Panc1 (cell line): ENCODE measurements around the gene TIMP3. TPM values are rescaled to one million over a fixed set of nuclear protein-coding genes. Genes with fewer than 3 reads are reported as not detected.

Experiments used
- ATAC-seq: fragments of 200-7000 bp; cut with Tn5 transposase; 2 replicates; pipeline ENCODE4 v1.9.1; 2020; ENCODE audit warnings: mild to moderate bottlenecking, moderate library complexity
- BruUV-seq: library from RNA; stranded (reverse); fragments of 400-500 nt; replicated peaks from 2 replicates; lab custom pipeline; 2021; lab: Mats Ljungman, UMichigan
- CTCF ChIA-PET: fragments of 300-600 bp; sonication (Branson Sonifier 250); formaldehyde crosslinking; loops from one replicate; lab custom pipeline; 2022; ENCODE audit warnings: antibody characterized with exemption; lab: Charles Lee
- POLR2A ChIA-PET: fragments of 300-600 bp; sonication (Branson Sonifier 250); formaldehyde crosslinking; loops from one replicate; lab custom pipeline; 2022; ENCODE audit warnings: antibody characterized with exemption; lab: Charles Lee
- DNase-seq: peaks from one replicate; pipeline ENCODE4 v3.0.0-alpha.2; 2010; ENCODE audit warnings: low read depth, low spot score
- H3K27ac ChIP-seq: 2 replicates; pipeline ENCODE4 v1.5.1; 2011; ENCODE audit warnings: mild to moderate bottlenecking, low read length, inconsistent platforms
- H3K27me3 ChIP-seq: fragments of 200-500 bp; sonication (Bioruptor generic); 2 replicates; pipeline ENCODE4 v1.6.0; 2014; ENCODE audit warnings: low read length, inconsistent platforms; ENCODE audit not compliant: control insufficient read depth, insufficient read depth
- H3K36me3 ChIP-seq: fragments of 200-500 bp; sonication (Bioruptor generic); 2 replicates; pipeline ENCODE4 v1.5.1; 2014; ENCODE audit warnings: inconsistent platforms, mild to moderate bottlenecking, low read length, moderate library complexity; ENCODE audit not compliant: control insufficient read depth, insufficient read depth
- H3K4me1 ChIP-seq: 2 replicates; pipeline ENCODE4 v1.5.1; 2011; ENCODE audit warnings: inconsistent platforms, mild to moderate bottlenecking, low read length, moderate library complexity; ENCODE audit not compliant: control insufficient read depth, insufficient read depth
- H3K4me3 ChIP-seq, 2 experiments: 2 replicates each; pipeline ENCODE4 v1.5.1; 2011 to 2012; ENCODE audit warnings: low read depth in 2 of 2, low read length in 2 of 2, mild to moderate bottlenecking in 2 of 2, inconsistent platforms in 1 of 2, moderate library complexity in 1 of 2
- H3K9me3 ChIP-seq: fragments of 200-500 bp; sonication (Bioruptor generic); 2 replicates; pipeline ENCODE4 v1.5.1; 2014; ENCODE audit warnings: low read depth, mild to moderate bottlenecking, inconsistent platforms, low read length, moderate library complexity; ENCODE audit not compliant: control insufficient read depth, insufficient read depth
- CTCF ChIP-seq: fragments of 450-650 bp; IDR thresholded peaks from 2 replicates; pipeline ENCODE4 v1.5.1; 2017; ENCODE audit warnings: mild to moderate bottlenecking
- POLR2AphosphoS5 ChIP-seq: IDR thresholded peaks from 2 replicates; pipeline ENCODE4 v1.6.1; 2012; ENCODE audit warnings: mild to moderate bottlenecking, low read depth, low read length, moderate library complexity
- REST ChIP-seq, 2 experiments: IDR thresholded peaks; 2 replicates each; pipeline ENCODE4 v1.6.1; 2011 to 2012; ENCODE audit warnings: low read depth in 2 of 2, control low read depth in 1 of 2, low read length in 1 of 2, mild to moderate bottlenecking in 1 of 2, moderate library complexity in 1 of 2; ENCODE audit not compliant: insufficient read depth in 1 of 2
- SIN3A ChIP-seq: IDR thresholded peaks from 2 replicates; pipeline ENCODE4 v1.6.1; 2012; ENCODE audit warnings: low read depth, mild to moderate bottlenecking, low read length, moderate library complexity, borderline replicate concordance; ENCODE audit not compliant: insufficient read depth
- TCF7L2 ChIP-seq: IDR thresholded peaks from 2 replicates; pipeline ENCODE4 v1.6.1; 2011; ENCODE audit warnings: mild to moderate bottlenecking, low read depth, low read length, inconsistent platforms
- in situ Hi-C: cut with HindIII; loops from 2 replicates; pipeline ENCODE4 v1.10.0; 2016; ENCODE audit warnings: low sequenced_read_pairs, low pct_unique_long_range_greater_than_20kb
- intact Hi-C: fragments of 100-400 bp; cut with micrococcal nuclease; formaldehyde crosslinking; loops from one replicate; pipeline ENCODE4 v1.10.0; 2022; ENCODE audit not compliant: unreplicated experiment
- total RNA-seq: library from RNA; stranded (reverse); gene quantifications from one replicate; pipeline ENCODE4 v1.2.1, GENCODE V29; 2021; ENCODE audit not compliant: unreplicated experiment

Gene TIMP3
- total RNA-seq, 1 experiment from 2014 or later: 0.67 TPM

- no peak for ATAC-seq
- TF ChIP-seq TCF7L2 (no peak), POLR2AphosphoS5 (no peak), REST (IDR thresholded peaks at IDR 0.05; ENCODE audit: insufficient read depth in 1 of 2, low read depth in 2 of 2, low read length in 1 of 2) (no peak), SIN3A (no peak)
- Histone ChIP-seq H3K9me3 (no peaks in the 10 kb centered on the region), H3K27ac (no peak overlapping the region), H3K4me3 (no peak overlapping the region), H3K4me1 (no peaks in the 10 kb centered on the region), H3K27me3 (no peaks in the 10 kb centered on the region; the same call in 1 of the 2 replicates), H3K36me3 (no peaks in the 10 kb centered on the region)
- CTCF ChIA-PET: no interaction called here
- DNase-seq: no peak
- no TSS peak for BruUV-seq
- intact Hi-C loops: no loop called here
- POLR2A ChIA-PET: no interaction called here
- in situ Hi-C loops: no loop called here
Observed at GRCh38 chr22:32858957-32859356, 57.5 kb downstream of the TIMP3 start.

GRCh38 chr22:32859743-32860142 lies 58.2 kb downstream of the TIMP3 start:
- BruUV-seq: no TSS peak
- Histone ChIP-seq H3K9me3 (no peaks in the 10 kb centered on the region), H3K36me3 (no peaks in the 10 kb centered on the region), H3K4me3 (no peak overlapping the region), H3K27ac (no peak overlapping the region), H3K4me1 (no peaks in the 10 kb centered on the region), H3K27me3 (no peaks in the 10 kb centered on the region; the same call in 1 of the 2 replicates)
- intact Hi-C loops (no loop called here), in situ Hi-C loops (no loop called here)
- ChIA-PET CTCF (no interaction called here), POLR2A (interaction anchor here (0.6 kb wide), 1 partner anchor 328 kb away, joined by 4 read pairs; no protein-coding TSS in a partner anchor)
- DNase-seq (no peak), ATAC-seq (no peak)
- no peak for TF ChIP-seq SIN3A
- TF ChIP-seq REST (IDR thresholded peaks at IDR 0.05; ENCODE audit: insufficient read depth in 1 of 2, low read depth in 2 of 2, low read length in 1 of 2): no peak
- TF ChIP-seq POLR2AphosphoS5: no peak
- TF ChIP-seq CTCF: no peak
- TF ChIP-seq TCF7L2: no peak
